Measurements from ENCODE around the gene ATP9B. TPM values are rescaled to one million over a fixed set of nuclear protein-coding genes. Genes with fewer than 3 reads are reported as not detected.

ATP9B gene
- total RNA-seq, 1 donor from 2014 or later, result 52.0 TPM

GRCh38 chr18:79216176-79216575 is 147.0 kb downstream of the ATP9B start:
- Mint-ChIP-seq H3K4me1 (peaks cover 8% of the 10 kb centered on the region), H3K36me3 (peaks cover 15% of the 10 kb centered on the region), H3K27me3 (ENCODE audit: low read depth) (no peaks in the 10 kb centered on the region), H3K9me3 (no peaks in the 10 kb centered on the region), H3K4me3 (no peak overlapping the region), H3K27ac (no peak overlapping the region)
- no peak for TF ChIP-seq CTCF (IDR thresholded peaks at IDR 0.05; ENCODE audit: unreplicated experiment)
- DNase-seq (ENCODE audit: low spot score in 2 of 2, unreplicated experiment in 2 of 2), result no peak

GRCh38 chr18:79217979-79218604 is 148.9 kb downstream of the ATP9B start:
- no peaks in the 10 kb centered on the region for H3K27me3 Mint-ChIP-seq (ENCODE audit: low read depth)
- peaks cover 1% of the 10 kb centered on the region for H3K4me1 Mint-ChIP-seq
- DNase-seq (ENCODE audit: low spot score in 2 of 2, unreplicated experiment in 2 of 2), result no peak
- H3K36me3 Mint-ChIP-seq, result peaks cover 15% of the 10 kb centered on the region
- no peaks in the 10 kb centered on the region for H3K9me3 Mint-ChIP-seq
- TF ChIP-seq CTCF (IDR thresholded peaks at IDR 0.05; ENCODE audit: unreplicated experiment), result no peak
- no peak overlapping the region for H3K27ac Mint-ChIP-seq
- H3K4me3 Mint-ChIP-seq, result no peak overlapping the region

GRCh38 chr18:79218605-79219190 is 149.5 kb downstream of the ATP9B start:
- Mint-ChIP-seq H3K9me3 (no peaks in the 10 kb centered on the region), H3K4me3 (no peak overlapping the region), H3K36me3 (peaks cover 15% of the 10 kb centered on the region), H3K27ac (no peak overlapping the region), H3K27me3 (ENCODE audit: low read depth) (no peaks in the 10 kb centered on the region), H3K4me1 (peaks cover 1% of the 10 kb centered on the region)
- DNase-seq (ENCODE audit: low spot score in 2 of 2, unreplicated experiment in 2 of 2), result no peak
- TF ChIP-seq CTCF (IDR thresholded peaks at IDR 0.05; ENCODE audit: unreplicated experiment), result no peak

- H3K27ac Mint-ChIP-seq, result no peak overlapping the region
- H3K4me3 Mint-ChIP-seq, result no peak overlapping the region
- TF ChIP-seq CTCF (IDR thresholded peaks at IDR 0.05; ENCODE audit: unreplicated experiment), result no peak
- H3K4me1 Mint-ChIP-seq, result no peaks in the 10 kb centered on the region
- H3K9me3 Mint-ChIP-seq, result no peaks in the 10 kb centered on the region
- DNase-seq (ENCODE audit: low spot score in 2 of 2, unreplicated experiment in 2 of 2), result no peak
- H3K27me3 Mint-ChIP-seq (ENCODE audit: low read depth), result no peaks in the 10 kb centered on the region
- H3K36me3 Mint-ChIP-seq, result peaks cover 15% of the 10 kb centered on the region
Measured at GRCh38 chr18:79221136-79221535, 151.9 kb downstream of the ATP9B start.

- H3K27ac Mint-ChIP-seq, result no peak overlapping the region
- DNase-seq (ENCODE audit: low spot score in 2 of 2, unreplicated experiment in 2 of 2), result no peak
- H3K4me3 Mint-ChIP-seq, result no peak overlapping the region
- no peaks in the 10 kb centered on the region for H3K9me3 Mint-ChIP-seq
- TF ChIP-seq CTCF (IDR thresholded peaks at IDR 0.05; ENCODE audit: unreplicated experiment), result no peak
- no peaks in the 10 kb centered on the region for H3K4me1 Mint-ChIP-seq
- H3K27me3 Mint-ChIP-seq (ENCODE audit: low read depth), result no peaks in the 10 kb centered on the region
- H3K36me3 Mint-ChIP-seq, result peaks cover 11% of the 10 kb centered on the region
Measured at GRCh38 chr18:79222790-79223189, 153.6 kb downstream of the ATP9B start.
